ENCODE data around the gene NYNRIN. TPM values are rescaled to one million over a fixed set of nuclear protein-coding genes. Genes with fewer than 3 reads are reported as not detected.

The NYNRIN gene
- total RNA-seq, 1 experiment from 2014 or later = 16.6 TPM

- TF ChIP-seq, protein P1, sequence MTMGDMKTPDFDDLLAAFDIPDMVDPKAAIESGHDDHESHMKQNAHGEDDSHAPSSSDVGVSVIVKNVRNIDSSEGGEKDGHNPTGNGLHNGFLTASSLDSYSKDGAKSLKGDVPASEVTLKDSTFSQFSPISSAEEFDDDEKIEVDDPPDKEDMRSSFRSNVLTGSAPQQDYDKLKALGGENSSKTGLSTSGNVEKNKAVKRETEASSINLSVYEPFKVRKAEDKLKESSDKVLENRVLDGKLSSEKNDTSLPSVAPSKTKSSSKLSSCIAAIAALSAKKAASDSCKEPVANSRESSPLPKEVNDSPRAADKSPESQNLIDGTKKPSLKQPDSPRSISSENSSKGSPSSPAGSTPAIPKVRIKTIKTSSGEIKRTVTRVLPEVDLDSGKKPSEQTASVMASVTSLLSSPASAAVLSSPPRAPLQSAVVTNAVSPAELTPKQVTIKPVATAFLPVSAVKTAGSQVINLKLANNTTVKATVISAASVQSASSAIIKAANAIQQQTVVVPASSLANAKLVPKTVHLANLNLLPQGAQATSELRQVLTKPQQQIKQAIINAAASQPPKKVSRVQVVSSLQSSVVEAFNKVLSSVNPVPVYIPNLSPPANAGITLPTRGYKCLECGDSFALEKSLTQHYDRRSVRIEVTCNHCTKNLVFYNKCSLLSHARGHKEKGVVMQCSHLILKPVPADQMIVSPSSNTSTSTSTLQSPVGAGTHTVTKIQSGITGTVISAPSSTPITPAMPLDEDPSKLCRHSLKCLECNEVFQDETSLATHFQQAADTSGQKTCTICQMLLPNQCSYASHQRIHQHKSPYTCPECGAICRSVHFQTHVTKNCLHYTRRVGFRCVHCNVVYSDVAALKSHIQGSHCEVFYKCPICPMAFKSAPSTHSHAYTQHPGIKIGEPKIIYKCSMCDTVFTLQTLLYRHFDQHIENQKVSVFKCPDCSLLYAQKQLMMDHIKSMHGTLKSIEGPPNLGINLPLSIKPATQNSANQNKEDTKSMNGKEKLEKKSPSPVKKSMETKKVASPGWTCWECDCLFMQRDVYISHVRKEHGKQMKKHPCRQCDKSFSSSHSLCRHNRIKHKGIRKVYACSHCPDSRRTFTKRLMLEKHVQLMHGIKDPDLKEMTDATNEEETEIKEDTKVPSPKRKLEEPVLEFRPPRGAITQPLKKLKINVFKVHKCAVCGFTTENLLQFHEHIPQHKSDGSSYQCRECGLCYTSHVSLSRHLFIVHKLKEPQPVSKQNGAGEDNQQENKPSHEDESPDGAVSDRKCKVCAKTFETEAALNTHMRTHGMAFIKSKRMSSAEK (CRISPR knock-in tag; IDR thresholded peaks at IDR 0.05; ENCODE audit: borderline replicate concordance) = no peak
- TF ChIP-seq, protein P2, sequence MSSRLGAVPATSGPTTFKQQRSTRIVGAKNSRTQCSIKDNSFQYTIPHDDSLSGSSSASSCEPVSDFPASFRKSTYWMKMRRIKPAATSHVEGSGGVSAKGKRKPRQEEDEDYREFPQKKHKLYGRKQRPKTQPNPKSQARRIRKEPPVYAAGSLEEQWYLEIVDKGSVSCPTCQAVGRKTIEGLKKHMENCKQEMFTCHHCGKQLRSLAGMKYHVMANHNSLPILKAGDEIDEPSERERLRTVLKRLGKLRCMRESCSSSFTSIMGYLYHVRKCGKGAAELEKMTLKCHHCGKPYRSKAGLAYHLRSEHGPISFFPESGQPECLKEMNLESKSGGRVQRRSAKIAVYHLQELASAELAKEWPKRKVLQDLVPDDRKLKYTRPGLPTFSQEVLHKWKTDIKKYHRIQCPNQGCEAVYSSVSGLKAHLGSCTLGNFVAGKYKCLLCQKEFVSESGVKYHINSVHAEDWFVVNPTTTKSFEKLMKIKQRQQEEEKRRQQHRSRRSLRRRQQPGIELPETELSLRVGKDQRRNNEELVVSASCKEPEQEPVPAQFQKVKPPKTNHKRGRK (CRISPR knock-in tag; IDR thresholded peaks at IDR 0.05; ENCODE audit: borderline replicate concordance) = no peak
- TF ChIP-seq MAX (CRISPR knock-in tag; IDR thresholded peaks at IDR 0.05) (no peak), ZNF232 (CRISPR knock-in tag; IDR thresholded peaks at IDR 0.05) (no peak)
These were observed 40.5 kb downstream of the NYNRIN start (continued) for GRCh38 chr14:24439257-24439656.

DNA sequence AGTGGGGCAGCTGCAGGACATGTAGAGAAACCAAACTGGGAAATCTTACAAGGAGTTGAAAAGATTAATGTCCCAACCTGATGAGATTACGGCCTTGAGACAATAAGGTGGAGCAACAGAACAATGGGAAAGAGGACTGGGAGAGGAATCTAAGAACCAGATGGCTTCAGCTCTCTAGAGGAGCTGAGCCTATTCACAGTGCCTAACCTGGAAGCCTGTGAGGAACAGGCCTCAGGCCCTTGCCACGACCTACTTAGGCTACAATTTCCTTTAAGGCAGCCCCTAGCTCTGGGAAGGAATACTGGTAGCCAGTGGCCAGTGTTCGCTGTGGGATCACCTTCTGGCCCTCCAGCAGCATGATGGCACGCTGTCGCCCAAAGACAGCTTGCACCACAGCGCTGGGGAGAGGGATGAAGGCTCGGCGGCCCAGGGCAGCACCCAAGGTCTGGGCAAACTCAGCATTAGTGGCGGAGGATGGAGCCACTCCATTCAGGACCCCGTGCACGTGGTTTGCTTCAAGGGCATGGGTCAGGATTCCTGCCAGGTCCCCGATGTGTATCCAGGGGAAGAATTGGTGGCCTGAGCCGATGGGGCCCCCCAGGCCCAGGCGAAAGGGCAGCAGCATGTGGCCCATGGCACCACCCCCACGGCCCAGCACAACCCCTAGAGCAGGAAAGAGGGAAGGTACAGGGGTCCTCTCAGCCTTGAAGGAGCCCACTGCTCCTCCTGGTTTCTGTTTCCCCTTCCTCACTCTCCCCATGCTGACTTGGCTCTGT, 41.2 kb downstream of the NYNRIN start:
- CTCF ChIA-PET = interaction anchor here (3.6 kb wide), 1 partner anchor 9 kb away, joined by 60 read pairs; the partner anchor contains the start of genes CBLN3 and KHNYN
- TF ChIP-seq, protein P2 (CRISPR knock-in tag; IDR thresholded peaks at IDR 0.05; ENCODE audit: borderline replicate concordance) = no peak
- no peak for TF ChIP-seq ZBTB21 (CRISPR knock-in tag; IDR thresholded peaks at IDR 0.05; ENCODE audit: borderline replicate concordance)
- TF ChIP-seq, protein P3, sequence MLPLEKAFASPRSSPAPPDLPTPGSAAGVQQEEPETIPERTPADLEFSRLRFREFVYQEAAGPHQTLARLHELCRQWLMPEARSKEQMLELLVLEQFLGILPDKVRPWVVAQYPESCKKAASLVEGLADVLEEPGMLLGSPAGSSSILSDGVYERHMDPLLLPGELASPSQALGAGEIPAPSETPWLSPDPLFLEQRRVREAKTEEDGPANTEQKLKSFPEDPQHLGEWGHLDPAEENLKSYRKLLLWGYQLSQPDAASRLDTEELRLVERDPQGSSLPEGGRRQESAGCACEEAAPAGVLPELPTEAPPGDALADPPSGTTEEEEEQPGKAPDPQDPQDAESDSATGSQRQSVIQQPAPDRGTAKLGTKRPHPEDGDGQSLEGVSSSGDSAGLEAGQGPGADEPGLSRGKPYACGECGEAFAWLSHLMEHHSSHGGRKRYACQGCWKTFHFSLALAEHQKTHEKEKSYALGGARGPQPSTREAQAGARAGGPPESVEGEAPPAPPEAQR (CRISPR knock-in tag; IDR thresholded peaks at IDR 0.05) = no peak
- Mint-ChIP-seq H3K27me3 (ENCODE audit: low read depth) (no peaks in the 10 kb centered on the region), H3K36me3 (peaks cover 28% of the 10 kb centered on the region), H3K9me3 (peaks cover 3% of the 10 kb centered on the region; the same call in 1 of the 2 replicates), H3K4me1 (peaks cover 10% of the 10 kb centered on the region), H3K27ac (no peak overlapping the region), H3K4me3 (no peak overlapping the region)
- no peak for ATAC-seq
- POLR2A ChIA-PET = no interaction called here
- DNase-seq (ENCODE audit: low spot score) = no peak

DNA sequence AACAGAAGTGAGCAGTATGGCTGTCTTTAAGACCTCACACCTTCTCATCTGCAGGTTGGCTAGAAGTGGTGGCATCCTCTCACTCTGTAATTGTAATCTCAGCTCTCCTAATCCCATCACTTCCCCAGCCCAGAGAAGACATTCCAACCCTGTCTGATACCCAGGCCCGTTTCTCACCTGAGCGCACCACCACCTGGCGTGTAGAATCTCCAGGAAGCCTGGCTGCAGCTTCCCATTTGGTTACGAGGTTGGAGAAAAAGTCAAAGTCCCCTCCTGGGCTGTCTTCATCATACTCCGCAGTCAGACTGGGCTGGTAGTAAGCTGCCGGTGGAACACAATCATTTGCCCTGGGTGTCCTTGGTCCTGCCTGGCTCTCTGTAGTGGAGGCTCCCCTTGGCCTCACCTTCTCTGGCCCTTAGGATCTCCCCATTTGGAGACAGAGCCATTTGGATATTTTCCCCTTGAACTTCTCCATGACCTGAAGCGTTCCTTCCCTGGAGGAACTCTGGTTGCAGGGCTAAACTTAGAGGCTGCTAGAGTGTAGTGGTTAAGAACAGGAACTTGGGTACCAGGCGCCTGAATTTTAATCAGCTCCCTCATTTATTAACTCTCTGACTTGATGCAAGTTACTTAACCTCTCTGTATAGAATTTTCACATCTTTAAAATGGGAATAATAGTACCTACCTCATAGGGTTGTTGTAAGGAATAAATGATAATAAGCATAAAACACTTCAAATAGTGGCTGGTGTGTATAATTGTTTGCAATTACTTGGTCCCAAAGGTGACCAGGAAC, 42.0 kb downstream of the NYNRIN start:
- DNase-seq (ENCODE audit: low spot score) (no peak), ATAC-seq (no peak)
- Mint-ChIP-seq H3K27ac (no peak overlapping the region), H3K4me3 (peak overlapping the region; percentile 88), H3K27me3 (ENCODE audit: low read depth) (no peaks in the 10 kb centered on the region), H3K4me1 (peaks cover 10% of the 10 kb centered on the region), H3K36me3 (peaks cover 28% of the 10 kb centered on the region), H3K9me3 (peaks cover 3% of the 10 kb centered on the region; the same call in 1 of the 2 replicates)
- TF ChIP-seq NFE2L1 (CRISPR knock-in tag; IDR thresholded peaks at IDR 0.05) = no peak
- TF ChIP-seq JUN (CRISPR knock-in tag; IDR thresholded peaks at IDR 0.05) = no peak
- no peak for TF ChIP-seq ZBTB21 (CRISPR knock-in tag; IDR thresholded peaks at IDR 0.05; ENCODE audit: borderline replicate concordance)
- TF ChIP-seq NFATC4 (CRISPR knock-in tag; IDR thresholded peaks at IDR 0.05) = no peak
- TF ChIP-seq ETV6 (CRISPR knock-in tag; IDR thresholded peaks at IDR 0.05) = no peak
- TF ChIP-seq HMGA2 (CRISPR knock-in tag; IDR thresholded peaks at IDR 0.05) = no peak
- no peak for TF ChIP-seq ATF1 (CRISPR knock-in tag; IDR thresholded peaks at IDR 0.05)
- TF ChIP-seq CTCF (IDR thresholded peaks at IDR 0.05) = no peak
- no peak for TF ChIP-seq ZNF263 (CRISPR knock-in tag; IDR thresholded peaks at IDR 0.05; ENCODE audit: low read depth)
- TF ChIP-seq OVOL2 (CRISPR knock-in tag; IDR thresholded peaks at IDR 0.05; ENCODE audit: borderline replicate concordance) = no peak
- no peak for TF ChIP-seq ZMAT4 (CRISPR knock-in tag; IDR thresholded peaks at IDR 0.05)
- no peak for TF ChIP-seq NR3C1 (CRISPR knock-in tag; conservative IDR thresholded peaks at IDR 0.05; ENCODE audit: low read depth)
- POLR2A ChIA-PET = interaction anchor here (1.4 to 1.6 kb wide), 2 partner anchors 10 to 108 kb away, joined by 9 to 15 read pairs; no protein-coding TSS in a partner anchor
- CTCF ChIA-PET = interaction anchor here (1.1 to 3.6 kb wide), 3 partner anchors 10 to 112 kb away, joined by 5 to 60 read pairs (median 25); partner anchors contain the start of genes CBLN3 and KHNYN

All from WTC11 (cell line).